Stimulated activated naive CD8-positive, alpha-beta T cell treated with anti-CD3 and anti-CD28 coated beads, Interleukin-15, Interleukin-2, amounts not matched to agents 100 ng/mL and 50 ng/mL, for 24 hours (primary cell): ENCODE results near the gene PREP.
"Not testable (repeated sequence)": the region's sequence is repeated elsewhere in the genome, so short reads cannot be mapped to it uniquely, and the experiment has no call there.

Experiments used
- H3K27ac Mint-ChIP-seq: one replicate; pipeline ENCODE4 v1.8.0; 2021; ENCODE audit warnings: mild to moderate bottlenecking, mixed read lengths
- H3K27me3 Mint-ChIP-seq: one replicate; pipeline ENCODE4 v1.8.0; 2021; ENCODE audit warnings: mixed read lengths
- H3K36me3 Mint-ChIP-seq: one replicate; pipeline ENCODE4 v1.8.0; 2021; ENCODE audit warnings: low read depth, mixed read lengths
- H3K4me1 Mint-ChIP-seq: one replicate; pipeline ENCODE4 v1.8.0; 2021; ENCODE audit warnings: low read depth, mixed read lengths
- H3K4me3 Mint-ChIP-seq: one replicate; pipeline ENCODE4 v1.8.0; 2021; ENCODE audit warnings: mild to moderate bottlenecking, mixed read lengths
- H3K9me3 Mint-ChIP-seq: one replicate; pipeline ENCODE4 v1.8.0; 2021; ENCODE audit warnings: mixed read lengths

Gene PREP

GRCh38 chr6:105263685-105264610, 138.9 kb downstream of the PREP start:
- Mint-ChIP-seq H3K4me3 (no peak overlapping the region), H3K27me3 (peaks cover 22% of the 10 kb centered on the region), H3K27ac (peak overlapping the region; percentile 6), H3K36me3 (no peaks in the 10 kb centered on the region), H3K9me3 (no peaks in the 10 kb centered on the region), H3K4me1 (peaks cover 34% of the 10 kb centered on the region)

DNA sequence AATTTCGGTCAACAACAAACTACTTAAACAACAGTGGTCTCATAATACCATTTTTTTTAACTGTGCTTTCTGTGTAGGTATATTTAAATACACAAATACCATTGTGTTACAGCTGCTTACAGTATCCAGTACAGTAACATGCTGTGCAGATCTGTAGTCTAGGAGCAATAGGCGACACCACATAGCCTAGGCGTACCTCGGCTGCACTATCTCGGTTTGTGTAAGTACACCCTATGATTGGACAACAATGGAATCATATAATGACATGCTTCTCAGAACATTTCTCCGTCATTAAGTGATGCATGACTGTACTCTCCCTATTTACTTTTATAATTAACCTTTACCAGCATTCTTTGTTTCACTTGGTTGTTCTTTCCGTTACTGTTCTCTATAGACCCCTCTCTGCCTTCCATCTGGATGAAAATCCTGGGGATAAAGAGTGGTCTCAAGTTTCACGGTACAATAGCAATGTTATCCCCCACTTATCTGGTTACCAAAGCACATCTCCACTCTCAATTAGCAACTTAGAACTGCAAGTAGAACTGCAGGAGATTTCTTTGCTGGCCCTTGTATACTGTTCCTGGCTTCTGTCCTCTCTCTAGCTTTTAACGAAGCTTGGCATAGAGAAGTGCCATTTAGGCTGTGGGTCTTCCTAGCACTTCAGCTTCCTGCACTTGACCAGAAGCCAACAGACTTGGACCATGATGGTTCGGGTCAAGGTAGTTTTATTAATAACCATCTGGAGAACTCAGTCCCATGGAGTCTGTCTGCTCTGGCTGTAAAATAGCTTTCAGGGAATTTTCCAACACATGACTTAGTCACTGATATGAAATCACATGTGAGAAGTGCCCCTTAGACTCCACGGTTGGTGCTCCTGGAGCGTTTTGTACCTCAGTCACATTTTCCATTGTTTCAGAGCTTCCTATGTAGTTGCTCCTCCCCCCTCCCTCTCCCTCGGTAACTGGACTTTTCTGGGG, 142.7 kb downstream of the PREP start:
- H3K27me3 Mint-ChIP-seq, result peaks cover 29% of the 10 kb centered on the region
- H3K4me1 Mint-ChIP-seq, result peaks cover 34% of the 10 kb centered on the region
- H3K36me3 Mint-ChIP-seq, result no peaks in the 10 kb centered on the region
- no peak overlapping the region for H3K4me3 Mint-ChIP-seq
- peaks cover 4% of the 10 kb centered on the region for H3K9me3 Mint-ChIP-seq
- H3K27ac Mint-ChIP-seq, result no peak overlapping the region

DNA sequence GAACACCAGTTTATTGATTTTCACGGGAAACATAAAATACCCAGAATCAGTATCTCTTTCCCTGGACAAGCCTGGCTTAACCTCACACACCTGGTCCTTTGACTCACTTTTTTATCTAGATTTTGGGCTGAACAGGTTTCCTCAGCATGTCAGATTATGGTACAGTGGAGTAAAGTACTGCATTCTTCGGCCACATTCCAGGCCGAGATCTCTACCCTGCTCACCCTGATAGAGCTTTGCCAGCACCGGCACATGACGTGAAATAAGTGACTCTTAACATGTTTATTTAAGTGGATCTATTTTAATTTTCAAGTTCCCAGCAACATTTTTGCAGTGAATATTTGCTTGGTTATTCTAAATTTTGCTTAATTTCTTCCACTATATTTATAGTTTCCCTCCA, 144.1 kb downstream of the PREP start:
- H3K27me3 Mint-ChIP-seq, result peaks cover 29% of the 10 kb centered on the region
- H3K4me1 Mint-ChIP-seq, result peaks cover 22% of the 10 kb centered on the region
- H3K27ac Mint-ChIP-seq, result no peak overlapping the region
- H3K9me3 Mint-ChIP-seq, result peaks cover 4% of the 10 kb centered on the region
- H3K36me3 Mint-ChIP-seq, result no peaks in the 10 kb centered on the region
- no peak overlapping the region for H3K4me3 Mint-ChIP-seq

- no peaks in the 10 kb centered on the region for H3K36me3 Mint-ChIP-seq
- no peak overlapping the region for H3K4me3 Mint-ChIP-seq
- H3K27ac Mint-ChIP-seq, result no peak overlapping the region
- peaks cover 4% of the 10 kb centered on the region for H3K9me3 Mint-ChIP-seq
- peaks cover 13% of the 10 kb centered on the region for H3K4me1 Mint-ChIP-seq
- H3K27me3 Mint-ChIP-seq, result peaks cover 31% of the 10 kb centered on the region
These were observed 145.5 kb downstream of the PREP start for GRCh38 chr6:105257340-105257739.

DNA sequence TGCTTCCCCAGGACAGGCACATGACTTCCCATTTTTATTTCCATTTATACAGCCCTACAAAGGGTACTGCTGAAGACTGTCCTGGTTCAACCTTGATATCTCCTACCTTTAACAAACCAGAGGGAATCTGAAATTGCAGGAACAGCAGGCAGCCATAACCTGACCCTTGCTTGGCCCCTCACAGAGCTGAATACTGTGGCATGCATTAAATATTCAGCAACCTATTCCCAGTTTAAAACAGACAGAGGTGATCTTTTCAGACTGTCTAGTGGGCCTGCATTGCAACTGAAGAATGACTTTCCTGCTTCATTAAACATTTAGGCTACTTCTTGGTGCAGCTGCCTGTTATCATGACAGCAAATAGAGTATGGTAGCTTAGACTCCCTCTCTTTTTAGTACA, 146.3 kb downstream of the PREP start:
- Mint-ChIP-seq H3K36me3 (no peaks in the 10 kb centered on the region), H3K4me3 (no peak overlapping the region), H3K27ac (no peak overlapping the region), H3K4me1 (peaks cover 13% of the 10 kb centered on the region), H3K27me3 (peaks cover 33% of the 10 kb centered on the region), H3K9me3 (peaks cover 4% of the 10 kb centered on the region)

GRCh38 chr6:105253787-105254186, 149.1 kb downstream of the PREP start:
- Mint-ChIP-seq H3K4me1 (no peaks in the 10 kb centered on the region), H3K36me3 (no peaks in the 10 kb centered on the region), H3K9me3 (peaks cover 4% of the 10 kb centered on the region), H3K4me3 (no peak overlapping the region), H3K27ac (no peak overlapping the region), H3K27me3 (peaks cover 24% of the 10 kb centered on the region)

DNA sequence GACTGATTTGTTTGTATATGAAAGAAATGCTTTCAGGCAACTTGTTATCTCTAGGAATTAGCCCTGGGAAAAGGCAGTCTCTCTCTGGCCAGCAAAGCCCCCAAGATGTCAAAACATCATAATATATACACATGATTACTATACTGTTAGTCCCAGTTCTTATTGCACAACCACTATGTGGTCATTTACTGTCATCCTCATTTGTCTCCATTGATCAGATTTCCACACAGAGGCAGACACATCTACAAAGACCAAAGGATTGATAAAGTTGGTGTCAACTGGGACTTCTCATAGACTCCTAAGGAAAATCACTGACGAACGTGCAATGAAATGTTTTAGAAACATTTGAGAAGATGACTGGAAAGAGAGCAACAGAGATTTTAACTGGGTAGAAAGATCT, 151.2 kb downstream of the PREP start:
- Mint-ChIP-seq H3K27ac (no peak overlapping the region), H3K4me1 (no peaks in the 10 kb centered on the region), H3K36me3 (no peaks in the 10 kb centered on the region), H3K4me3 (no peak overlapping the region), H3K27me3 (peaks cover 21% of the 10 kb centered on the region), H3K9me3 (peaks cover 4% of the 10 kb centered on the region)

DNA sequence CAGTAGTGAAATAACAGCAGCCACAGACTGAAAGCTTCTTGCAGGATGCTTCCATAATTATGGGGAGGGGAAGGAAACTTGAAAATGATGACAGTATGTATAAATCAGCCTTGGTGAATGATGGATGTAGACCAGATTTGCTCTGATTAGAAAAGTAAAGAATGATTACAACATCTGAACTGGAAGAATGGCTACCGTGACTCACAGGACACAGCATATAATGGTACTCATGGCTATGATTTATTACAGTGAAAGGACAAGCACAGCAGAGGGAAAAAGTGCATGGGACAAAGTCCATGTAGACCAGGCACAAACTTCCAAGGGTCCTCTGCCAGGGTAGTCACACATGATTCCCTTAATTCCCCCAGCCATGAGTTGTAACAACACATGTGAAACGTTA, 152.3 kb downstream of the PREP start:
- Mint-ChIP-seq H3K27ac (no peak overlapping the region), H3K4me3 (no peak overlapping the region), H3K9me3 (peaks cover under 1% of the 10 kb centered on the region), H3K27me3 (peaks cover 9% of the 10 kb centered on the region), H3K4me1 (no peaks in the 10 kb centered on the region), H3K36me3 (no peaks in the 10 kb centered on the region)

DNA sequence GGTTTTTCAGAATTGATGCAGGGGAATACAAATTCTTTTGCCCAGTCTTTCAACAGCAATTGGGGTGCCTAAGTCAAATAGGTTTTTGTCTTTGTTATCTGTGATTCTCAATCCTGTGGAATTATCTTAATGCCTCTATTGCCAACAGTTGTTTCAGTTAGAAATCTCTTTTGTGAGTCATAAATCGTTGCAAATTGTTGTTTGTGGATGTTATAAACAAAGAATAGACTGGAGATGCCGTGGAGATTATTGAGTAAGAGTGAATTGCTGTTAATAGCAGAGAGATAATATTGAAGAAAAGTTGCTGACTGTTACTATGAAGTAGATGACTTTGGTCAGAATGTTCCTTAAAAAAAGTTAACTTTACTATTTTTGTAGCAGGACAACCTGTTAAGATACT, 159.4 kb downstream of the PREP start:
- no peaks in the 10 kb centered on the region for H3K9me3 Mint-ChIP-seq
- no peaks in the 10 kb centered on the region for H3K4me1 Mint-ChIP-seq
- H3K27ac Mint-ChIP-seq, result no peak overlapping the region
- H3K27me3 Mint-ChIP-seq, result peaks cover 34% of the 10 kb centered on the region
- no peaks in the 10 kb centered on the region for H3K36me3 Mint-ChIP-seq
- no peak overlapping the region for H3K4me3 Mint-ChIP-seq

GRCh38 chr6:105235155-105235554, 167.7 kb downstream of the PREP start:
- Mint-ChIP-seq H3K4me3 (no peak overlapping the region), H3K36me3 (no peaks in the 10 kb centered on the region), H3K4me1 (no peaks in the 10 kb centered on the region), H3K27ac (no peak overlapping the region), H3K9me3 (peaks cover 12% of the 10 kb centered on the region), H3K27me3 (peaks cover 56% of the 10 kb centered on the region)

- H3K36me3 Mint-ChIP-seq, result not testable (repeated sequence)
- peaks cover 32% of the 10 kb centered on the region for H3K27me3 Mint-ChIP-seq
These were observed 171.1 kb downstream of the PREP start for GRCh38 chr6:105231771-105232170.

More at GRCh38 chr6:105231771-105232170, 171.1 kb downstream of the PREP start:
- H3K9me3 Mint-ChIP-seq, H3K27ac Mint-ChIP-seq, H3K4me3 Mint-ChIP-seq, H3K4me1 Mint-ChIP-seq: not testable (repeated sequence)
